DND-41 (cell line): Measurements from ENCODE around the gene LAMC1.

Experiments
- EZH2 ChIP-seq: IDR thresholded peaks from 3 replicates; pipeline ENCODE4 v1.6.1; 2012; ENCODE audit warnings: borderline replicate concordance, low read depth, mild to moderate bottlenecking, moderate library complexity, low read length, inconsistent platforms; ENCODE audit not compliant: severe bottlenecking
- TF ChIP-seq, protein P1 (sequence below): IDR thresholded peaks from 2 replicates; pipeline ENCODE4 v1.5.1; 2012; ENCODE audit warnings: borderline replicate concordance, low read length, moderate library complexity, mild to moderate bottlenecking; ENCODE audit not compliant: poor library complexity, severe bottlenecking; ENCODE audit errors: extremely low read depth

DNA sequence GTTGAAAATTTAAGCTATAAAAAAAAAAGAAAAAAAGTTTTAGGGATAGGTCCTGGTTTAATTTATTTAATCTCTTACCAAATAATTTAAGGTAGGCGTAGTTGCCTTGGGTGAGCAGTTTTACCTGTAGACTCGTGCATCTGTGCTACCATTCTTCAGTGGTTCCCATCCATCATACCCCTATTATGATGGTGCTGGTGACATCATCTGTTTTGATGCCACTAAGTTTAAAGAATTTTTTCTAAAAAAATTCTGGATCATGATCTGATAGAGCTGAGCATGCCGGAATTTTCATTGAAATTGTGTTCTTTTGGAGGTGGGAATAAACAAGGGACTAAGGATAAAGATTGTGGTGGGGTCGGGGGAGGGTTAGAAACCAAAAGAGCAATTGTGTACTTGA is 15.7 kb downstream of the LAMC1 start:
- TF ChIP-seq, protein P1, sequence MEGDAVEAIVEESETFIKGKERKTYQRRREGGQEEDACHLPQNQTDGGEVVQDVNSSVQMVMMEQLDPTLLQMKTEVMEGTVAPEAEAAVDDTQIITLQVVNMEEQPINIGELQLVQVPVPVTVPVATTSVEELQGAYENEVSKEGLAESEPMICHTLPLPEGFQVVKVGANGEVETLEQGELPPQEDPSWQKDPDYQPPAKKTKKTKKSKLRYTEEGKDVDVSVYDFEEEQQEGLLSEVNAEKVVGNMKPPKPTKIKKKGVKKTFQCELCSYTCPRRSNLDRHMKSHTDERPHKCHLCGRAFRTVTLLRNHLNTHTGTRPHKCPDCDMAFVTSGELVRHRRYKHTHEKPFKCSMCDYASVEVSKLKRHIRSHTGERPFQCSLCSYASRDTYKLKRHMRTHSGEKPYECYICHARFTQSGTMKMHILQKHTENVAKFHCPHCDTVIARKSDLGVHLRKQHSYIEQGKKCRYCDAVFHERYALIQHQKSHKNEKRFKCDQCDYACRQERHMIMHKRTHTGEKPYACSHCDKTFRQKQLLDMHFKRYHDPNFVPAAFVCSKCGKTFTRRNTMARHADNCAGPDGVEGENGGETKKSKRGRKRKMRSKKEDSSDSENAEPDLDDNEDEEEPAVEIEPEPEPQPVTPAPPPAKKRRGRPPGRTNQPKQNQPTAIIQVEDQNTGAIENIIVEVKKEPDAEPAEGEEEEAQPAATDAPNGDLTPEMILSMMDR = no peak
- TF ChIP-seq EZH2 = no peak
